SK-N-SH treated with all-trans-retinoic acid at 6 μM for 48 hours (cell line): ENCODE results near the gene WFDC6.

ENCODE experiments used
- ARNTL ChIP-seq: fragments of 450-650 bp; formaldehyde crosslinking; IDR thresholded peaks from 2 replicates; pipeline ENCODE4 v1.5.0; 2020; ENCODE audit warnings: low read depth, mild to moderate bottlenecking, moderate library complexity, borderline replicate concordance
- ZFP30 ChIP-seq: fragments of 450-650 bp; formaldehyde crosslinking; IDR thresholded peaks from 2 replicates; pipeline ENCODE4 v1.5.0; 2022; ENCODE audit warnings: mild to moderate bottlenecking, moderate library complexity

DNA sequence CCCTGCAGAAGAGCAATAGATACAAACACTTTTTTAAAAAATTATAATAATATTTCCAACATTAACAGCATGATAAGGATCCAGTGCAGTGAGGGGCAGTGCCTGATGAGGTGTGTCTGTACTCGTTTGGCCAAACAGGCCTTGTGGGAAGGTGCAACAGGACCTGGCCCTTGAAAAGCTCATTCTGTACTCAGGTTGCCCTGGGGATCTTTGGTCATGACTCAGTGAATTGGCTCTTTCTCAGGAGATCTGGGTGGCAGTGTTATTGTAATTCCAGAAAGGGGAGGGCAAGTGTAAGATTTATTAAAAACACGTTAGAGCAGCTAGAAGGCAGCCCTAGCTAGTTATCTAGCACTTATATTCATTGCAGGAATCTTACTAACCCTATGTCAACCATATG lies 21.0 kb downstream of the WFDC6 start:
- TF ChIP-seq ZFP30 (CRISPR knock-in tag): no peak
- no peak for TF ChIP-seq ARNTL (CRISPR knock-in tag)
